ENCODE data around the gene RP2.

The RP2 gene

GRCh38 chrX:46922611-46923010, 85.8 kb downstream of the RP2 start:
- no peak for DNase-seq

GRCh38 chrX:46927718-46928117, 90.9 kb downstream of the RP2 start:
- DNase-seq = no peak

GRCh38 chrX:46929439-46930261, 92.8 kb downstream of the RP2 start:
- no peak for DNase-seq

Measured in NCI-H1092 (cell line).